ENCODE measurements around the gene ITGB4. TPM values are rescaled to one million over a fixed set of nuclear protein-coding genes. Genes with fewer than 3 reads are reported as not detected.

The ITGB4 gene
- total RNA-seq, 1 experiment from 2014 or later = 5.3 TPM

- Histone ChIP-seq H3K23me2 (ENCODE audit: insufficient read length, low read depth, low read length, poor library complexity, severe bottlenecking) (no peaks in the 10 kb centered on the region), H3K27ac (ENCODE audit: insufficient read length, low read depth, low read length) (no peak overlapping the region), H2BK15ac (ENCODE audit: low read depth, low read length) (no peak overlapping the region), H2BK12ac (ENCODE audit: insufficient read length, low read depth, low read length) (no peak overlapping the region), H3K23ac (ENCODE audit: insufficient read length, low read depth, low read length) (no peak overlapping the region), H3K79me2 (ENCODE audit: insufficient read depth, low read length) (no peaks in the 10 kb centered on the region), H4K20me1 (ENCODE audit: control insufficient read depth, insufficient read depth, insufficient read length) (no peaks in the 10 kb centered on the region), H3K4me2 (ENCODE audit: insufficient read depth, insufficient read length, low read length) (no peak overlapping the region), H3K79me1 (ENCODE audit: insufficient read depth, low read depth, low read length, poor library complexity, severe bottlenecking) (no peaks in the 10 kb centered on the region), H3K18ac (ENCODE audit: insufficient read length, low read depth, low read length) (no peak overlapping the region), H2AFZ (ENCODE audit: low read length) (no peak overlapping the region), H3K9me3 (ENCODE audit: control insufficient read depth, low read depth, low read length) (no peaks in the 10 kb centered on the region), H3K56ac (ENCODE audit: insufficient read length, low read depth, low read length) (no peak overlapping the region), H2BK5ac (ENCODE audit: insufficient read length, low read length) (no peak overlapping the region), H4K5ac (ENCODE audit: insufficient read length, low read depth, low read length) (no peak overlapping the region), H3T11ph (ENCODE audit: low read length) (no peak overlapping the region), H2BK120ac (ENCODE audit: low read depth, low read length, poor library complexity, severe bottlenecking) (no peak overlapping the region), H3K4me1 (ENCODE audit: insufficient read depth, low read length) (no peaks in the 10 kb centered on the region), H4K91ac (ENCODE audit: insufficient read length, low read depth, low read length) (no peak overlapping the region), H2BK20ac (ENCODE audit: low read depth, low read length, poor library complexity, severe bottlenecking) (no peak overlapping the region), H2AK5ac (ENCODE audit: insufficient read length, low read length) (no peak overlapping the region), H3K9ac (ENCODE audit: extremely low read depth, insufficient read length, low read length) (no peak overlapping the region), H3K14ac (ENCODE audit: insufficient read depth, low read length) (peak overlapping the region; percentile 25; the same call in 1 of the 2 replicates), H4K8ac (replicated peaks; ENCODE audit: insufficient read length, low read depth, low read length) (no peak overlapping the region), H3K4ac (ENCODE audit: low read depth, low read length) (no peak overlapping the region), H3K27me3 (ENCODE audit: insufficient read depth, low read length) (no peaks in the 10 kb centered on the region)
- no peak for TF ChIP-seq CTCF (conservative IDR thresholded peaks at IDR 0.05)
- no peak for DNase-seq
- WGBS (ENCODE audit: extremely low coverage, insufficient read length, low lambda C conversion rate) = no CpG with 5 or more reads among the region's 20 CpGs
- no peaks in the 10 kb centered on the region for H3K27me3 Mint-ChIP-seq (ENCODE audit: low read depth)
- H3K4me1 Mint-ChIP-seq = peaks cover 7% of the 10 kb centered on the region in 2 experiments
- H3K27ac Mint-ChIP-seq = no peak overlapping the region
- H3K9me3 Mint-ChIP-seq = no peaks in the 10 kb centered on the region
- H3K4me3 Mint-ChIP-seq = no peak overlapping the region
- H3K36me3 Mint-ChIP-seq (ENCODE audit: insufficient read depth in 1 of 3, low read depth in 3 of 3) = no peaks in the 10 kb centered on the region
These were observed 16.1 kb downstream of the ITGB4 start for GRCh38 chr17:75737133-75737962.
